ENCODE results near the gene SNCA. TPM values are rescaled to one million over a fixed set of nuclear protein-coding genes. Genes with fewer than 3 reads are reported as not detected.

SNCA gene
- total RNA-seq, 1 donor from 2014 or later = not detected

- Histone ChIP-seq H3K4me3 (no peak overlapping the region), H3K36me3 (no peaks in the 10 kb centered on the region), H3K27me3 (no peaks in the 10 kb centered on the region), H3K27ac (no peak overlapping the region), H3K4me1 (no peaks in the 10 kb centered on the region), H3K9me3 (no peaks in the 10 kb centered on the region)
- no peak for DNase-seq (ENCODE audit: low spot score in 2 of 2)
- intact Hi-C loops (cut with DNase I) = no loop called here
- no peak for TF ChIP-seq CTCF (IDR thresholded peaks at IDR 0.05)
These were observed 120.1 kb downstream of the SNCA start for GRCh38 chr4:89716893-89717292.

- H3K36me3 ChIP-seq = no peaks in the 10 kb centered on the region
- intact Hi-C loops (cut with DNase I) = no loop called here
- no peak for DNase-seq (ENCODE audit: low spot score in 2 of 2)
- H3K4me1 ChIP-seq = no peaks in the 10 kb centered on the region
- H3K9me3 ChIP-seq = no peaks in the 10 kb centered on the region
- H3K27me3 ChIP-seq = no peaks in the 10 kb centered on the region
- no peak overlapping the region for H3K27ac ChIP-seq
- no peak overlapping the region for H3K4me3 ChIP-seq
- no peak for TF ChIP-seq CTCF (IDR thresholded peaks at IDR 0.05)
These were observed 121.3 kb downstream of the SNCA start for GRCh38 chr4:89715631-89716030.

GRCh38 chr4:89712827-89713226, 124.1 kb downstream of the SNCA start:
- Histone ChIP-seq H3K27ac (no peak overlapping the region), H3K4me3 (no peak overlapping the region), H3K27me3 (no peaks in the 10 kb centered on the region), H3K4me1 (no peaks in the 10 kb centered on the region), H3K36me3 (no peaks in the 10 kb centered on the region), H3K9me3 (no peaks in the 10 kb centered on the region)
- no peak for TF ChIP-seq CTCF (IDR thresholded peaks at IDR 0.05)
- no peak for DNase-seq (ENCODE audit: low spot score in 2 of 2)
- intact Hi-C loops (cut with DNase I) = no loop called here

- intact Hi-C loops (cut with DNase I) = no loop called here
These were observed 124.8 kb downstream of the SNCA start for GRCh38 chr4:89712141-89712540.

GRCh38 chr4:89708903-89709421, 128.0 kb downstream of the SNCA start:
- intact Hi-C loops (cut with DNase I) = no loop called here
- no peak for DNase-seq (ENCODE audit: low spot score in 2 of 2)

More at GRCh38 chr4:89712141-89712540, 124.8 kb downstream of the SNCA start:
- Histone ChIP-seq H3K27ac (no peak overlapping the region), H3K27me3 (no peaks in the 10 kb centered on the region), H3K4me3 (no peak overlapping the region), H3K36me3 (no peaks in the 10 kb centered on the region), H3K9me3 (no peaks in the 10 kb centered on the region), H3K4me1 (no peaks in the 10 kb centered on the region)
- TF ChIP-seq CTCF (IDR thresholded peaks at IDR 0.05) = no peak
- no peak for DNase-seq (ENCODE audit: low spot score in 2 of 2)

More at GRCh38 chr4:89708903-89709421, 128.0 kb downstream of the SNCA start:
- no peaks in the 10 kb centered on the region for H3K4me1 ChIP-seq
- H3K27me3 ChIP-seq = no peaks in the 10 kb centered on the region
- TF ChIP-seq CTCF (IDR thresholded peaks at IDR 0.05) = no peak
- no peaks in the 10 kb centered on the region for H3K9me3 ChIP-seq
- H3K4me3 ChIP-seq = no peak overlapping the region
- no peaks in the 10 kb centered on the region for H3K36me3 ChIP-seq
- no peak overlapping the region for H3K27ac ChIP-seq

All from ascending aorta (tissue), 2 donors.